Measurements from ENCODE around the gene ZDHHC14.

DNA sequence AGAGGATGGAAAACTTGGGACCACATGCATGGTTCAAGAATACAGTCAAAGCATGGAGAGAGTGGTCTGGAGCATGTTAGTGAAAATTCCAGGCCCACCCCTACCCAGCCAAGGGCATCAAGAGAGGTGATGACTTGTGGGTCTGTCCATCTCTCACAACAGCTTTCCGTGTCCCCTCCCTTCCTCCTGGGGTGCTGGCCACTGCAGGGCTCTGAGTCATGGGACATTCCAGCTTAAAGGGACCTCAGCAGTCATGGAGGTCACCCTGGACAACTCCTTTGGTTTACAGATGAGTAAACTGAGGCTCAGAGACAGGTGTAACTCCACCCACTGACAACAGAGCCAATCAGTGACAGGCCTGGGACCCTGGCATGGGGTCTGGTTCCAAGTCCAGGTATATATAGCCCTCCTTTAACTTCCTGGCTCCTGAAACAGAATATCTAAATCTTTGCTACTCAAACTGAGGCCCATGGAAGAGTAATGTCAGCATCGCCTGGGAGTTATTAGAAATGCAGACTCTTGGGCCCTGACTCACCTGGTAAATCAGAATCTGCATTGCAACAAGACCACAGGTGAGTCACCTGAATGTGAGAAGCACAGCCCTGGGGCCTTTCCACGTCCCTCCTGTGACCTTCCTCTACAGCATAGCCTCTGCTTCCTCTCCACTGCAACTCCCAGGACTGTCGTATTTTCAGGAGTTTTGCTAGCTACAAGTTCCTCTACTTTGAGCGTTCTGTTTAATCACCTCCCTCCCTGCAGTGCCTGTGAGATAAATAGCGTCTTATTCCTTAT lies 170.2 kb downstream of the ZDHHC14 start:
- TF ChIP-seq EP300 (IDR thresholded peaks at IDR 0.05) (no peak), POLR2A (IDR thresholded peaks at IDR 0.05) (no peak)
- TF ChIP-seq, protein P1, sequence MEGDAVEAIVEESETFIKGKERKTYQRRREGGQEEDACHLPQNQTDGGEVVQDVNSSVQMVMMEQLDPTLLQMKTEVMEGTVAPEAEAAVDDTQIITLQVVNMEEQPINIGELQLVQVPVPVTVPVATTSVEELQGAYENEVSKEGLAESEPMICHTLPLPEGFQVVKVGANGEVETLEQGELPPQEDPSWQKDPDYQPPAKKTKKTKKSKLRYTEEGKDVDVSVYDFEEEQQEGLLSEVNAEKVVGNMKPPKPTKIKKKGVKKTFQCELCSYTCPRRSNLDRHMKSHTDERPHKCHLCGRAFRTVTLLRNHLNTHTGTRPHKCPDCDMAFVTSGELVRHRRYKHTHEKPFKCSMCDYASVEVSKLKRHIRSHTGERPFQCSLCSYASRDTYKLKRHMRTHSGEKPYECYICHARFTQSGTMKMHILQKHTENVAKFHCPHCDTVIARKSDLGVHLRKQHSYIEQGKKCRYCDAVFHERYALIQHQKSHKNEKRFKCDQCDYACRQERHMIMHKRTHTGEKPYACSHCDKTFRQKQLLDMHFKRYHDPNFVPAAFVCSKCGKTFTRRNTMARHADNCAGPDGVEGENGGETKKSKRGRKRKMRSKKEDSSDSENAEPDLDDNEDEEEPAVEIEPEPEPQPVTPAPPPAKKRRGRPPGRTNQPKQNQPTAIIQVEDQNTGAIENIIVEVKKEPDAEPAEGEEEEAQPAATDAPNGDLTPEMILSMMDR (IDR thresholded peaks at IDR 0.05): no peak
